A673 (cell line): ENCODE results near the gene HYI. TPM values are rescaled to one million over a fixed set of nuclear protein-coding genes. Genes with fewer than 3 reads are reported as not detected.

Experiments
- BruUV-seq: library from RNA; stranded (reverse); fragments of 400-500 nt; replicated peaks from 2 replicates; lab custom pipeline; 2021; lab: Mats Ljungman, UMichigan
- CTCF ChIA-PET: fragments of 300-600 bp; sonication (Branson Sonifier 250); formaldehyde crosslinking; loops from one replicate; lab custom pipeline; 2022; ENCODE audit warnings: antibody characterized with exemption; lab: Charles Lee
- POLR2A ChIA-PET: fragments of 300-600 bp; sonication (Branson Sonifier 250); formaldehyde crosslinking; loops from one replicate; lab custom pipeline; 2022; ENCODE audit warnings: antibody characterized with exemption; ENCODE audit not compliant: low non-redundant PET; lab: Charles Lee
- DNase-seq: peaks from one replicate; pipeline ENCODE4 v3.0.0-alpha.2; 2015; ENCODE audit warnings: low spot score
- H3K27ac ChIP-seq: fragments of 200-600 bp; sonication (generic); 2 replicates; pipeline ENCODE4 v1.5.1; 2016; ENCODE audit warnings: mixed run types, low read depth, mild to moderate bottlenecking, mixed read lengths, antibody characterized with exemption, low read length; ENCODE audit not compliant: poor library complexity, severe bottlenecking
- H3K27me3 ChIP-seq: fragments of 200-600 bp; sonication (generic); replicated peaks from 2 replicates; pipeline ENCODE4 v1.6.1; 2017; ENCODE audit warnings: mixed run types, low read depth, mild to moderate bottlenecking, mixed read lengths, antibody characterized with exemption, low read length; ENCODE audit not compliant: insufficient read depth, poor library complexity
- H3K36me3 ChIP-seq: fragments of 200-600 bp; sonication (generic); 2 replicates; pipeline ENCODE4 v1.6.1; 2016; ENCODE audit warnings: mixed run types, mild to moderate bottlenecking, mixed read lengths, antibody characterized with exemption, low read length; ENCODE audit not compliant: insufficient read depth, poor library complexity, severe bottlenecking
- H3K4me1 ChIP-seq: fragments of 200-600 bp; sonication (generic); 2 replicates; pipeline ENCODE4 v1.6.1; 2017; ENCODE audit warnings: mixed run types, mild to moderate bottlenecking, mixed read lengths, antibody characterized with exemption, low read length; ENCODE audit not compliant: insufficient read depth, poor library complexity, severe bottlenecking
- H3K4me3 ChIP-seq: fragments of 200-600 bp; sonication (generic); 2 replicates; pipeline ENCODE4 v1.5.1; 2016; ENCODE audit warnings: low read depth, mixed run types, mild to moderate bottlenecking, mixed read lengths, low read length; ENCODE audit not compliant: poor library complexity, severe bottlenecking
- H3K9me3 ChIP-seq: fragments of 200-600 bp; sonication (generic); 2 replicates; pipeline ENCODE4 v1.6.1; 2016; ENCODE audit warnings: mixed run types, low read depth, mild to moderate bottlenecking, mixed read lengths, antibody characterized with exemption, low read length; ENCODE audit not compliant: poor library complexity, severe bottlenecking
- EZH2 ChIP-seq: fragments of 200-600 bp; sonication (generic); IDR thresholded peaks from 2 replicates; pipeline ENCODE4 v1.6.1; 2017; ENCODE audit warnings: borderline replicate concordance, low read depth, mild to moderate bottlenecking, mixed read lengths, antibody characterized with exemption, low read length; ENCODE audit not compliant: poor library complexity, severe bottlenecking
- intact Hi-C: fragments of 100-400 bp; cut with micrococcal nuclease; formaldehyde crosslinking; loops from one replicate; pipeline ENCODE4 v1.10.0; 2022; ENCODE audit not compliant: unreplicated experiment
- total RNA-seq: library from RNA; stranded (reverse); gene quantifications from 2 replicates; pipeline ENCODE4 v1.2.3, GENCODE V29; 2021
- TF ChIP-seq, protein P1 (sequence below): fragments of 300-800, 200-600 bp; sonication (generic); conservative IDR thresholded peaks from 2 replicates; pipeline ENCODE4 v1.5.1; 2017; ENCODE audit warnings: low read depth, mild to moderate bottlenecking, antibody characterized with exemption, low read length, moderate library complexity, mixed read lengths

Gene HYI
- total RNA-seq, 1 experiment from 2014 or later, result 14.8 TPM

DNA sequence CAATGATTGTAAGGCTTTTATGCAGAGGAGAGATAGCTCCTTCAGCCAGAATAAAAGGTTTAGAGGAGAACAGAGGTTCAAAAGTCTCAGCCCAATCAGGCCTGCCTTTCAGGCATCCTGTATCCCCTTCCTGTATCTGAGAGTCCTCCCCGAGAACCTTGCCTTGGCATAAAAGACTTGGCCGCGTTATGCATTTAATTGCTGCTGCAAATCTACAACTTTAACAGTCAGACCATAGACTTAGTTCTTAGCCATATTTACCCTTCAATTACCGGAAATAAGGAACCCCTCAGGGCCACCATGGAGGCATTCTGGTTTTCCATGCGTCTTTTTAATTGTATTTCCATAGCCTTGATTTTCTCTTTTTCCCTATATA lies 18.3 kb upstream of the HYI start:
- no peak for DNase-seq
- H3K27me3 ChIP-seq, result no peaks in the 10 kb centered on the region
- no peak overlapping the region for H3K27ac ChIP-seq
- intact Hi-C loops, result no loop called here
- H3K4me1 ChIP-seq, result no peaks in the 10 kb centered on the region
- TF ChIP-seq, protein P1, sequence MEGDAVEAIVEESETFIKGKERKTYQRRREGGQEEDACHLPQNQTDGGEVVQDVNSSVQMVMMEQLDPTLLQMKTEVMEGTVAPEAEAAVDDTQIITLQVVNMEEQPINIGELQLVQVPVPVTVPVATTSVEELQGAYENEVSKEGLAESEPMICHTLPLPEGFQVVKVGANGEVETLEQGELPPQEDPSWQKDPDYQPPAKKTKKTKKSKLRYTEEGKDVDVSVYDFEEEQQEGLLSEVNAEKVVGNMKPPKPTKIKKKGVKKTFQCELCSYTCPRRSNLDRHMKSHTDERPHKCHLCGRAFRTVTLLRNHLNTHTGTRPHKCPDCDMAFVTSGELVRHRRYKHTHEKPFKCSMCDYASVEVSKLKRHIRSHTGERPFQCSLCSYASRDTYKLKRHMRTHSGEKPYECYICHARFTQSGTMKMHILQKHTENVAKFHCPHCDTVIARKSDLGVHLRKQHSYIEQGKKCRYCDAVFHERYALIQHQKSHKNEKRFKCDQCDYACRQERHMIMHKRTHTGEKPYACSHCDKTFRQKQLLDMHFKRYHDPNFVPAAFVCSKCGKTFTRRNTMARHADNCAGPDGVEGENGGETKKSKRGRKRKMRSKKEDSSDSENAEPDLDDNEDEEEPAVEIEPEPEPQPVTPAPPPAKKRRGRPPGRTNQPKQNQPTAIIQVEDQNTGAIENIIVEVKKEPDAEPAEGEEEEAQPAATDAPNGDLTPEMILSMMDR, result no peak
- no peak for TF ChIP-seq EZH2
- no peaks in the 10 kb centered on the region for H3K36me3 ChIP-seq
- no TSS peak for BruUV-seq
- H3K4me3 ChIP-seq, result no peak overlapping the region
- ChIA-PET POLR2A (no interaction called here), CTCF (no interaction called here)
- H3K9me3 ChIP-seq, result no peaks in the 10 kb centered on the region

DNA sequence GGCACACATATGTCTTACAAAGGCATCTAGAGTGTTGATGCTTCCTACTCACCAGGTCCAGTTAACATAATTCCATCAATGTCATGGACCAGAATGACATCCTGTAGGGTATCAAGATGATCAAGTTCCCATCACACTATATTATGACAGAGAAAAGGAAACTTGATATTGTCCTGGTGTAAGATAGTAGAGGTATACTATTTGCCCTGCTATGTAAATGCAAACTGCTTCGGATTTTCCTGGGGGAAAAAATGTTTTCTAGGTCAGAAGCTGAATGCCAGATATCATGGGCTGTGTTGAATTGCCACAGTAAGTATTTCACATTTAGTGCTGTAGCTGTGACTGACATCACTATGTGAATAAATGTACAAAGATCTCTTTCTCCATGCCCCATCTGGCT lies 16.2 kb upstream of the HYI start:
- H3K4me3 ChIP-seq, result no peak overlapping the region
- H3K27me3 ChIP-seq, result no peaks in the 10 kb centered on the region
- no peaks in the 10 kb centered on the region for H3K36me3 ChIP-seq
- no peak for TF ChIP-seq EZH2
- TF ChIP-seq, protein P1, result no peak
- no peaks in the 10 kb centered on the region for H3K4me1 ChIP-seq
- ChIA-PET CTCF (no interaction called here), POLR2A (no interaction called here)
- no TSS peak for BruUV-seq
- DNase-seq, result no peak
- no peaks in the 10 kb centered on the region for H3K9me3 ChIP-seq
- no peak overlapping the region for H3K27ac ChIP-seq
- intact Hi-C loops, result no loop called here

DNA sequence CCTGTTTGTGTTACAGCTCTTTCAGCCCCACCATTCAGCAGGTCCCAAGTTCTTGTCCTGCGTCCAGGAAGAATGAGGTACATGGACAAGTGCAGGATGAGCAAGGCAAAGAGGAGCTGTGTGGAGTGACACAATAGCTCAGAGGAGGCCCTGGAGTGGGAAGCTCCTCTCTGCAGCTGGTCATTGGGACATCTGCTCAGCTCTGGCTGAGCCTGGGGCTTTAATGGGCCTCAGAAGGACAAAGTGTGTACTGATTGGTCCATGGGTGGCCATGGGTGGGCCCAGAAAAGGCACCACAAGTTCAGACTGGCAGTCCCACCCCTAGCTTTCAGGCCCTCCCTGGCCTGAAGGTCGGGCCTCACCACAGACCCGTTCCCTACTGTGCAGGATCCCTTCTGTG lies 14.7 kb upstream of the HYI start:
- Histone ChIP-seq H3K4me1 (no peaks in the 10 kb centered on the region), H3K36me3 (no peaks in the 10 kb centered on the region), H3K9me3 (no peaks in the 10 kb centered on the region), H3K27me3 (no peaks in the 10 kb centered on the region), H3K27ac (no peak overlapping the region), H3K4me3 (no peak overlapping the region)
- ChIA-PET POLR2A (interaction anchor here (0.6 kb wide), 1 partner anchor 18 kb away, joined by 3 read pairs; no protein-coding TSS in a partner anchor), CTCF (no interaction called here)
- no TSS peak for BruUV-seq
- no peak for TF ChIP-seq EZH2
- TF ChIP-seq, protein P1, result no peak
- intact Hi-C loops, result no loop called here
- no peak for DNase-seq
